SH-SY5Y (cell line): ENCODE measurements around the gene IL17F.

Source experiments
- GATA2 ChIP-seq: IDR thresholded peaks from 2 replicates; pipeline ENCODE4 v1.6.1; 2011; ENCODE audit warnings: mild to moderate bottlenecking, low read depth, low read length
- GATA3 ChIP-seq: IDR thresholded peaks from 2 replicates; pipeline ENCODE4 v1.6.1; 2011; ENCODE audit warnings: low read depth, mild to moderate bottlenecking, low read length, moderate library complexity

The IL17F gene

GRCh38 chr6:52227495-52227894 is 16.8 kb downstream of the IL17F start:
- TF ChIP-seq GATA2 (no peak), GATA3 (no peak)

GRCh38 chr6:52221302-52221701 is 23.0 kb downstream of the IL17F start:
- TF ChIP-seq GATA3 = no peak
- TF ChIP-seq GATA2 = no peak

DNA sequence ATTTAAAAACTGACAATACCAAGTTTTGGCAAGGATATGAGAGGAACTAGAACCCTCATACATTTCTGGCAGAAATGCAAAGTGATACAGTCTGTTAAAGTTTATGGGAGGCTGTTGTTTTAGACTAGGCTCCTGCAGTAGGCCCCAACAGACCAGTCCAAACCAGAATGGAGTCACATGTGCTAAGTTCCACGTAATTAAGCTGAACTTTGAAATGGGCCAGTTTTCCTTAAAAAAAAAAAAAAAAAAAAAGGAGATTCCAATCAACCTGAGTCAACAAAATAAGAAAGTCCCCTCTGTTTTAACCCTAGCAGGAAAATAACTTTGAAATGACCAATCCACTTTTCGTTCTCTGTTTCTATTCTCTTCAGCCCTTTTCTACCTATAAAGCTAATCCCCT is 26.5 kb downstream of the IL17F start:
- TF ChIP-seq GATA2 = no peak
- no peak for TF ChIP-seq GATA3

DNA sequence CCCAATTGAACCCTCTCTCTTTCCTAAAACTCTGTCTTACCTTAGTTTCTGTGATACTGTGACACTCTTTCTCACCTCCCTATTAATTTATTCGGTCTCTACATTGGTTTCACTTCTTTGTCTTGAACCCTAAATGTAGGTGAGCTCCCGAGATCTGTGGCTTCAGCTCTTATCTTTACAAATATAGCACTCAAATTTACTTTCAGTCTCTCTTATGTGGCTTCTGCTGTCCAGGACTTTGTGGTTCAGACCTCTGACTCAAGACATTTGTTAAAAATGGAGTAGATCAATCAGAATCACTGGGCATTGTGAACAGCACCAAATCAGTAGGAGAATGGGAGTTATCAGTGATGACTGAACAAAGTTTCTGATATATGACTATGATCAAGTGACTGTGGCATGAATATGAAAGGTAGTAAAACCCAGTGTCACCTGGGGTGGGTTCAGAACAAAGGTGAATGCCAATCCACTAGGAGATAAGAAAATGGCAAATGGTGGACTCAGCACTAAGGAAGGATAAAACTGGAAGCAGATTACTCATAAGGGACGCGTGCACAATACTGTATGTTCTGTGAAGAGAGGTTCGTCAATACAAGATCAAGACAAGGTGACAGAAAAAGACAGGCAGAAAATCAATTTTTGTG is 27.2 kb downstream of the IL17F start:
- no peak for TF ChIP-seq GATA2
- TF ChIP-seq GATA3 = no peak

DNA sequence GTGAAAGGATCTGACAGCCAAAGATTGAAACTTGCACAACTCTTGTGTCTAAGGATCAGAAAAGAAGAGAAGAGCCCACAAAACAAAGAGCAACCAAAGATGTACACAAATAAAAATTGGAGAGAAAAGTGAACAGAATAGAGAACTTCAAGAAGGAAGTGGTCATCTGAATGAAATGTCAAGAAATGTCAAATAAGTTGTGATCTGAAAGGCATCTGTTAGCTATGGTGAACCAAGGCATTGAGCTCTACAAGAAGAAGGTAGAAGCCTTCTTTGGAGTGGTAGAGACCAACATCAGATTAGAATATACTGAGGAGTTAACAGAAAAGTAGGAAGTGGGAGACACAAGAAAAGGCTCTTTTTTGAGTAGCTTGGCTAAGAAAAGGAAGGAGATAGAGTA is 28.5 kb downstream of the IL17F start:
- TF ChIP-seq GATA3 = no peak
- no peak for TF ChIP-seq GATA2

- TF ChIP-seq GATA3 (no peak), GATA2 (no peak)
Observed at GRCh38 chr6:52213127-52213526, 31.2 kb downstream of the IL17F start.

- TF ChIP-seq GATA3 (no peak), GATA2 (no peak)
Observed at GRCh38 chr6:52210227-52210626, 34.1 kb downstream of the IL17F start.

GRCh38 chr6:52209770-52210169 is 34.5 kb downstream of the IL17F start:
- TF ChIP-seq GATA3 = no peak
- TF ChIP-seq GATA2 = no peak

GRCh38 chr6:52208612-52209011 is 35.7 kb downstream of the IL17F start:
- TF ChIP-seq GATA2 (no peak), GATA3 (no peak)

GRCh38 chr6:52207066-52207465 is 37.2 kb downstream of the IL17F start:
- no peak for TF ChIP-seq GATA3
- TF ChIP-seq GATA2 = no peak

DNA sequence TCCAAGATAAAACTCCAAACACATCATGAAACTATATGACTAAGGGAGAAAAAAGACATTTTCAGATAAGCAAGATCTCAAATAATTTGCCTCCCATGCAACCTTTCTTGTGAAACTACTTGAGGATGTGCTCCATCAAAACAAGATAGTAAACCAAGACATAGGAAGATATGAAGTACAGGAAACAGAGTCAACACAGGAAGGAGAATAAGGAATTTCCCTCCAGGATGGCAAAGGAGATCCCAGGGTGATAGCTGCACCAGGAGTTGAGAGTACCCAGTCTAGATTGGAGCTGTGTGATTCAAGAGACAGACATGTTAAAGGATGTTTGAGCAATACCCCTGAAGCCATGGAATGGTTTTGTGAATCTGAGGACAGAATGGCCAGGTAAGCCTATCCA is 42.8 kb downstream of the IL17F start:
- TF ChIP-seq GATA2 = no peak
- no peak for TF ChIP-seq GATA3

DNA sequence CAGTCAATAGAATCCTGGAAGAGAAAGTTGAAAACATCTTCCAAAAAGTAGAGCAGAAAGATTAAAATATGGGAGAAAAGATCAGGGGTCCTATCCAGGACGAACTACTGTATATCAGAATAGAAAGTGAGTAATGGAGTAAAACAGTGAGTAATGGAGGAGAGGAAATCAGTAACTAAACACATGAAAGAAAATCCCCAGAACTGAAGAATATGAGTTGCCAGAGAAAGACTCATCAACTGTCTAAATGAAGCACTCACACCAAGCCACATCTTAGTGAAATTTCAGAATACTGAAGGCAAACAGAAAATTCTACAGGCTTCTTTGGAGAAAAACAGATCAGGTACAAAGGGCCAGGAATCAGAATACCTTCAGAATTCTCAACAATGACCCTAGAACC is 43.3 kb downstream of the IL17F start:
- no peak for TF ChIP-seq GATA3
- TF ChIP-seq GATA2 = no peak

GRCh38 chr6:52195886-52196285 is 48.4 kb downstream of the IL17F start:
- TF ChIP-seq GATA2 (no peak), GATA3 (no peak)

- TF ChIP-seq GATA2 (no peak), GATA3 (no peak)
Observed at GRCh38 chr6:52191824-52192223, 52.5 kb downstream of the IL17F start.

DNA sequence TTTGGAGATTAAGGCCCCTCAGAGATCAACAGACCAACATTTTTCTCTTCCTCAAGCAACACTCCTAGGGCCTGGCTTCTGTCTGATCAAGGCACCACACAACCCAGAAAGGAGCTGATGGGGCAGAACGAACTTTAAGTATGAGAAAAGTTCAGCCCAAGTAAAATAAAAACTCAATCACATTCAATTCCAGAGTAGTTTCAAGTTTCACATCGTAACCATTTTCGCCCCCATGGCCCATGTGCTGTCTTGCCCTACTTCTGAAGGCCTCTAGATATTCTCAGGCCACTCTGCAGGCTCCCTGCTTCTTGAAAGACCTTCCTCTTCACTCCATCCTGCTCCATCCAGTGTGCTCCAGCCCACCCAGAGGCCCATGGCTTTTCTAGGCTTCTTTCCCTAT is 53.9 kb downstream of the IL17F start:
- TF ChIP-seq GATA2 (no peak), GATA3 (no peak)

GRCh38 chr6:52189974-52190373 is 54.3 kb downstream of the IL17F start:
- TF ChIP-seq GATA3 = no peak
- no peak for TF ChIP-seq GATA2
